Keratinocyte (primary cell): ENCODE measurements around the gene DACT3. TPM values are rescaled to one million over a fixed set of nuclear protein-coding genes. Genes with fewer than 3 reads are reported as not detected.
A peak's percentile ranks its signal among the peaks of the same experiment; 100 is the strongest.

Experiments
- DNase-seq: peaks from one replicate; pipeline ENCODE4 v3.0.0-alpha.2; 2011; ENCODE audit warnings: low read depth, missing footprints, low spot score
- FAIRE-seq: peaks from 2 replicates; lab custom pipeline; 2011; peaks lifted over from hg19 to GRCh38; lab: Jason Lieb, UNC
- H2AFZ ChIP-seq: 2 replicates; pipeline ENCODE4 v1.6.0; 2012; ENCODE audit warnings: low read length, control low read depth, inconsistent platforms; ENCODE audit not compliant: control insufficient read depth
- H3K27ac ChIP-seq: 2 replicates; pipeline ENCODE4 v1.5.1; 2011; ENCODE audit warnings: low read length; ENCODE audit not compliant: control insufficient read depth, insufficient read depth
- H3K27me3 ChIP-seq: 3 replicates; pipeline ENCODE4 v1.6.0; 2011; ENCODE audit warnings: low read length; ENCODE audit not compliant: control insufficient read depth, insufficient read depth; ENCODE audit errors: extremely low read depth
- H3K36me3 ChIP-seq, 2 experiments: 2 replicates in 1 of 2; 3 replicates in 1 of 2; pipeline ENCODE4 v1.5.1; 2011; ENCODE audit warnings: low read length in 2 of 2, mild to moderate bottlenecking in 1 of 2; ENCODE audit not compliant: control insufficient read depth in 2 of 2, insufficient read depth in 2 of 2; ENCODE audit errors: extremely low read depth in 1 of 2
- H3K4me1 ChIP-seq: 3 replicates; pipeline ENCODE4 v1.5.1; 2011; ENCODE audit warnings: low read length; ENCODE audit not compliant: control insufficient read depth, insufficient read depth; ENCODE audit errors: extremely low read depth
- H3K4me2 ChIP-seq: 3 replicates; pipeline ENCODE4 v1.6.0; 2011; ENCODE audit warnings: low read depth, low read length; ENCODE audit not compliant: control insufficient read depth, insufficient read depth; ENCODE audit errors: extremely low read depth
- H3K4me3 ChIP-seq, 3 experiments: fragments of 200-600 bp in 1 of 3; sonication (generic) in 1 of 3; 2 replicates in 2 of 3; 3 replicates in 1 of 3; pipeline ENCODE4 v1.5.1; 2011 to 2016; ENCODE audit warnings: low read length in 3 of 3, mild to moderate bottlenecking in 3 of 3, control low read depth in 2 of 3, inconsistent platforms in 1 of 3, low read depth in 1 of 3, mixed read lengths in 1 of 3, mixed run types in 1 of 3, moderate library complexity in 1 of 3; ENCODE audit not compliant: control insufficient read depth in 2 of 3, insufficient read depth in 2 of 3; ENCODE audit errors: extremely low read depth in 1 of 3
- H3K79me2 ChIP-seq: 2 replicates; pipeline ENCODE4 v1.6.0; 2012; ENCODE audit warnings: low read length; ENCODE audit not compliant: control insufficient read depth, insufficient read depth
- H3K9ac ChIP-seq: 3 replicates; pipeline ENCODE4 v1.6.0; 2011; ENCODE audit warnings: low read length; ENCODE audit not compliant: control insufficient read depth, insufficient read depth; ENCODE audit errors: extremely low read depth
- H3K9me1 ChIP-seq: 3 replicates; pipeline ENCODE4 v1.6.0; 2011; ENCODE audit warnings: low read length; ENCODE audit not compliant: control insufficient read depth, insufficient read depth; ENCODE audit errors: extremely low read depth
- H3K9me3 ChIP-seq: 2 replicates; pipeline ENCODE4 v1.5.1; 2012; ENCODE audit warnings: low read depth, low read length; ENCODE audit not compliant: control insufficient read depth
- H4K20me1 ChIP-seq: 3 replicates; pipeline ENCODE4 v1.6.0; 2011; ENCODE audit warnings: low read length; ENCODE audit not compliant: control insufficient read depth, insufficient read depth; ENCODE audit errors: extremely low read depth
- EZH2 ChIP-seq: IDR thresholded peaks from one replicate; pipeline ENCODE4 v1.6.1; 2012; ENCODE audit warnings: inconsistent platforms, mild to moderate bottlenecking, low read length, moderate library complexity
- dilution Hi-C: fragments of 300-500 bp; cut with MboI; formaldehyde crosslinking; loops from one replicate; pipeline ENCODE4 v1.7.0; 2020; ENCODE audit warnings: low sequenced_read_pairs; ENCODE audit not compliant: extremely low pct_ligation_motif_present
- polyA plus RNA-seq, 5 experiments: library from polyadenylated mRNA; depleted of rRNA in 3 of 5; stranded (reverse) in 3 of 5; stranded (forward) in 1 of 5; unstranded in 1 of 5; fragments of >200 nt; gene quantifications; 1 replicate in 1 of 5; 2 replicates in 3 of 5; 3 replicates in 1 of 5; pipeline versions ENCODE4 v1.2.1 to v1.2.3, GENCODE V29; 2011 to 2012; ENCODE audit warnings: missing spikeins in 2 of 5, low read depth in 1 of 5, low replicate concordance in 1 of 5
- TF ChIP-seq, protein P1 (sequence below), 3 experiments: IDR thresholded peaks in 1 of 3; conservative IDR thresholded peaks in 1 of 3; optimal IDR thresholded peaks in 1 of 3; 2 replicates in 2 of 3; 3 replicates in 1 of 3; pipeline versions ENCODE3 to v1.5.1; 2011; ENCODE audit warnings: low read length in 3 of 3, mild to moderate bottlenecking in 3 of 3, moderate library complexity in 2 of 3, control low read depth in 1 of 3, inconsistent platforms in 1 of 3; ENCODE audit not compliant: insufficient read depth in 2 of 3; ENCODE audit errors: extremely low read depth in 1 of 3

Gene DACT3
- polyA plus RNA-seq, 1 donor (not counting 4 experiments of a cell fraction or from before 2014, with no cell fraction given), result 0.04 TPM

DNA sequence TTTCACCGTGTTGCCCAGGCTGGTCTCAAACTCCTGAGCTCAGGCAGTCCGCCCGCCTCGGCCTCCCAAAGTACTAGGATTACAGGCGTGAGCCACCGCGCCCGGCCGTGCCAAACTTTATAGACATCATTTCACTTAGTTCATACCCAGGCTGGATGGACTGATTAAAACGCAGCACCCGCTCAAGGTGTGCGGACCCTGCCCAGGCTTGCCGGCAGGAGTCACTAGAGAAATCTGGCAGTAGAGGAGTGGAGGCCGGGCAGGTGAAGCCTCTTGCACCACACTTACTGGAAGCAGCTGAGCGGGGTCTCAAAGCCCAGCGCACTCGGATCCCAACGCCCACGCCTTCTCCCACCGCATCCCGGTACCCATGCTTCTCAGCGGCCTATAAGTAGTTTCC is 47.5 kb downstream of the DACT3 start:
- no peak for FAIRE-seq
- no peaks in the 10 kb centered on the region for H3K79me2 ChIP-seq

DNA sequence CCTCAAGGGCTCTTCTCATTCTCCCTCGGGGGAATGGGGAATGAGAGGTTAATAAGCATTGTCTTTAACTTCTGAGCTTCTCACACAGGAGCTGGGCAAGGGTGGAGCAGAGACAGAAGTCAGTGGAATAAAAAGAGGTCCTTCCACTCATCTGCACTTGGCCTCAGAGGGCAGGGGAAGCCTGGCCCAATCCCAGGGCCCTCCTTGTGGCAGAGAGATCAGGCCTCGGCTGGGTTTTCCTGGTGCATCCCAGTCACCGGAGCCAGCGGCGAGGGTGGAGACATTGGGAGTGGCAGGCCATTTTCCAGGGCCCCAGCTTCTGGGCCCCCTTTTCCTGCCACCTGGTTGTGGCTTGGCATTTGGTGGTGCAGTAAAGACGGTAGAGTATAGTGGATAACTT is 49.2 kb downstream of the DACT3 start:
- FAIRE-seq (no peak), DNase-seq (no peak)
- TF ChIP-seq, protein P1, sequence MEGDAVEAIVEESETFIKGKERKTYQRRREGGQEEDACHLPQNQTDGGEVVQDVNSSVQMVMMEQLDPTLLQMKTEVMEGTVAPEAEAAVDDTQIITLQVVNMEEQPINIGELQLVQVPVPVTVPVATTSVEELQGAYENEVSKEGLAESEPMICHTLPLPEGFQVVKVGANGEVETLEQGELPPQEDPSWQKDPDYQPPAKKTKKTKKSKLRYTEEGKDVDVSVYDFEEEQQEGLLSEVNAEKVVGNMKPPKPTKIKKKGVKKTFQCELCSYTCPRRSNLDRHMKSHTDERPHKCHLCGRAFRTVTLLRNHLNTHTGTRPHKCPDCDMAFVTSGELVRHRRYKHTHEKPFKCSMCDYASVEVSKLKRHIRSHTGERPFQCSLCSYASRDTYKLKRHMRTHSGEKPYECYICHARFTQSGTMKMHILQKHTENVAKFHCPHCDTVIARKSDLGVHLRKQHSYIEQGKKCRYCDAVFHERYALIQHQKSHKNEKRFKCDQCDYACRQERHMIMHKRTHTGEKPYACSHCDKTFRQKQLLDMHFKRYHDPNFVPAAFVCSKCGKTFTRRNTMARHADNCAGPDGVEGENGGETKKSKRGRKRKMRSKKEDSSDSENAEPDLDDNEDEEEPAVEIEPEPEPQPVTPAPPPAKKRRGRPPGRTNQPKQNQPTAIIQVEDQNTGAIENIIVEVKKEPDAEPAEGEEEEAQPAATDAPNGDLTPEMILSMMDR (optimal IDR thresholded peaks at IDR 0.05 in 1 of 3, IDR thresholded peaks at IDR 0.05 in 1 of 3, conservative IDR thresholded peaks at IDR 0.05 in 1 of 3; ENCODE audit: extremely low read depth in 1 of 3, insufficient read depth in 2 of 3, low read length in 3 of 3), result no peak
- no peak for TF ChIP-seq EZH2
- dilution Hi-C loops, result no loop called here
- no peak overlapping the region for H3K4me2 ChIP-seq
- H3K9me3 ChIP-seq, result no peaks in the 10 kb centered on the region
- no peaks in the 10 kb centered on the region for H3K9me1 ChIP-seq
- no peak overlapping the region for H3K9ac ChIP-seq
- H3K4me1 ChIP-seq, result peaks cover 2% of the 10 kb centered on the region
- no peak overlapping the region for H2AFZ ChIP-seq
- H3K4me3 ChIP-seq, result no peak overlapping the region
- peaks cover 8% of the 10 kb centered on the region for H3K79me2 ChIP-seq
- H3K27ac ChIP-seq, result no peak overlapping the region
- H3K27me3 ChIP-seq, result no peaks in the 10 kb centered on the region
- peaks cover 34 to 38% of the 10 kb centered on the region in 2 experiments for H3K36me3 ChIP-seq
- peaks cover 5% of the 10 kb centered on the region for H4K20me1 ChIP-seq

More for the DNA sequence above, 47.5 kb downstream of the DACT3 start:
- Histone ChIP-seq H2AFZ (no peak overlapping the region), H3K4me2 (no peak overlapping the region), H3K4me1 (no peaks in the 10 kb centered on the region), H3K36me3 (peaks cover 17 to 20% of the 10 kb centered on the region in 2 experiments), H3K4me3 (no peak overlapping the region), H3K9me3 (no peaks in the 10 kb centered on the region), H3K27ac (no peak overlapping the region), H4K20me1 (peaks cover 4% of the 10 kb centered on the region), H3K9me1 (no peaks in the 10 kb centered on the region), H3K27me3 (no peaks in the 10 kb centered on the region), H3K9ac (no peak overlapping the region)
- dilution Hi-C loops, result no loop called here
- TF ChIP-seq EZH2, result no peak
- TF ChIP-seq, protein P1 (optimal IDR thresholded peaks at IDR 0.05 in 1 of 3, IDR thresholded peaks at IDR 0.05 in 1 of 3, conservative IDR thresholded peaks at IDR 0.05 in 1 of 3; ENCODE audit: extremely low read depth in 1 of 3, insufficient read depth in 2 of 3, low read length in 3 of 3), result peak in 1 of 3 experiments; percentile 4
- no peak for DNase-seq
